Right renal cortex interstitium (tissue), 3 donors: ENCODE measurements around the gene GOLGA1. TPM values are rescaled to one million over a fixed set of nuclear protein-coding genes. Genes with fewer than 3 reads are reported as not detected.
"Not testable (repeated sequence)": the region's sequence is repeated elsewhere in the genome, so short reads cannot be mapped to it uniquely, and the experiment has no call there.

Source experiments
- DNase-seq, 3 donors: peaks; one replicate each; pipeline ENCODE4 v3.0.0-alpha.2; 2013; ENCODE audit warnings: low read depth in 3 of 3, low spot score in 2 of 3
- polyA plus RNA-seq, 3 donors: library from polyadenylated mRNA; unstranded; fragments of 120-200 nt; gene quantifications; one replicate each; pipeline ENCODE4 v1.2.1, GENCODE V29; 2013; ENCODE audit not compliant: insufficient read length in 3 of 3

The GOLGA1 gene
- polyA plus RNA-seq, 3 donors, result 15.0 to 16.8 (median 15.5) TPM

DNA sequence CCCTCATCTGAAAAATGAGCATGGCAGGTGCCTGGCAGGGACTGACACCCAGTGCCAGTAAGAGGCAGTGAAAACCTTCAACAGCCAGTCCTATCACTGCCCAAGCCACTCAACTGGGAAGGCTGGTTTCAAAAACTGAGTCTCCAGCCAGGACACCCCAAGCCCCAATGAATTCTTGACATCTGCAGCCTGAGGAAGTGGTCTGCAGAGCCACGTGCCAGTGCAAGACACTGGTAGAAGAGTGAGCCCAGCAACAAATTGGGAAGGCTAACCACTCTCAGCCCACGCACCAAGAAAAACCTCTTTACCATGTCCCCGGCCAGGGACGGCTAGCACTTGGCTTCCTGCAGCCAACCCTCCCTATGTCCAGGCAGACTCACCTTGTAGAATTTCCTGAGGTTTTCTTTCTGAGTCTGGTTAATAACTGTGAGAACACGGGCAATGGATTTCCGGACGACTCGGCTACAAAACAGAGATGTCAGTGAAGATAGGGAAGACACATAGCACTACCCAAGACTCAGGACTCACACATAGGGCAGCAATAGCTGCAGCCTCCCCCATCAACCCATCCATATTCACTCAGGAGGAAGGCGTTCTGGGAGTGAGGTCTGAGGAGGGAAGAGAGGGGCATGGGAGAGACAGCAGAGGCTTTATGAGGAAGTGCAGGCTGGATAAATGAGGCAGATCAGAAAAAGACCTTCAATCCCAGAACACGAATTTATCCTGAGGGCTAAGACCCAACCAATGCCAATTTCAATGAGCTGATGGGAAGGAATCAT is 80.9 kb downstream of the GOLGA1 start:
- DNase-seq, result no peak

DNA sequence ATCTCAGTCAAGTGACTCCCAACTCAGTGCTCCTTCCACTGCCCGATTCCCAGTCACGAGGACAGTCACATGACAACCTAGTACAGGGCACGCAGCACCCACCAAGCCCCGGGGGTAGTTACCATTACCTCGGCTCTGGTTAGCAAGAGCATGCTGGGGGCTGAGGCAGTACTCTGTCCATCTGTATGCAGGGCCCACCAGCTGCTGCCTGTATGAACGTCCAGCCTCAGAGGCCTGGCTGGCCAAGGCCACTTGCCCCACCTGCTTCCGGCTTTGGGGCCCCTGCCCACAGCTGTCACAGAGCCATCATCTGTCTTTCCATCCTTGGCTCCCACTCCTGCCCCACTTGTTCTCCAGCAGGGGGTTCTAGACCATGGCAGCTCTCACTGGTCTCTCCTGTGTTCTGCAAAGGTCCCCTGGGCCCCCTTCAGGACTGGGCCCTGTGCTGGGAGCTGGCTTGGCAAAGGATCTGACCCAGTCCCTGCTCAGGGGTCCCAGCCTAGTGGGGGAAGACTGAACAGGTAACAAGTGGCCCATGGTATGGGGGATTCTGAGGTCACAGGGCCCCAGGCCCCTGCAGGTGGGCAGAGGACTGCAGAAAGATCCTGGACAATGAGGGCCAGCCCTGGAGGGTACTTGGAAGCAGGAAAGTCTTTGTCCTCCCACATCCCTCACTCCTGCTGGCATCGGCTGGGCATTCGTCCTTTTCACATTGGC is 82.4 kb downstream of the GOLGA1 start:
- DNase-seq, result no peak

DNA sequence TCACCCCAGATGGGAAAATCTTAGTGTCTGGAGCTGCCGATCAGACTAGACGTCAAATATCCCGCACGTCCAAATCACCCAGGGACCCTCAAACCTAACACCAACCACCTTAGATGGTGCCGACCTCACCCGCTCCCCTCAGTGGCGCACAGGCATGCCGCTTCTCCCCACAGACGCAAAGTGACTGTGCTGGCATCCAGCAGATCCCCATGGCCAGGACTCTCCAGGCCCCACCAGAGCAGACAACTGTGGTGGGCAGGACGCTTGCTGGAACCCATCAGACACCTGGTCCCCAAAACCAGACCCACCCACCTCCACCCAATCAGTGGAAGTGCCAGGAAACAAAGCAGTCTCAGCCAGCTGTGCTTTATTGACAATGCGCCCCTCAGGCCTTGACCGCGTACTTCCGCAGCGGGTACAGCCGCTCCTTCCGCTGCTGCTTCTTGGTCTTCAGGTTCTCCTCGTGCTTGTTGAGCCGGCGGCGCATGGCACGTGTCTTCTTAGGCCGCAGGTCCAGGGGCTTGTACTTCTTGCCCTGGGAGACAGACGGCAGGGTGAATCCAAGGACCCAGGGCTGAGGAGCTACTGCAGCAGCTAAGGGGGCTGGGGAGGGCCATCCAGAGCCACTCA is 83.2 kb downstream of the GOLGA1 start:
- DNase-seq, result no peak

DNA sequence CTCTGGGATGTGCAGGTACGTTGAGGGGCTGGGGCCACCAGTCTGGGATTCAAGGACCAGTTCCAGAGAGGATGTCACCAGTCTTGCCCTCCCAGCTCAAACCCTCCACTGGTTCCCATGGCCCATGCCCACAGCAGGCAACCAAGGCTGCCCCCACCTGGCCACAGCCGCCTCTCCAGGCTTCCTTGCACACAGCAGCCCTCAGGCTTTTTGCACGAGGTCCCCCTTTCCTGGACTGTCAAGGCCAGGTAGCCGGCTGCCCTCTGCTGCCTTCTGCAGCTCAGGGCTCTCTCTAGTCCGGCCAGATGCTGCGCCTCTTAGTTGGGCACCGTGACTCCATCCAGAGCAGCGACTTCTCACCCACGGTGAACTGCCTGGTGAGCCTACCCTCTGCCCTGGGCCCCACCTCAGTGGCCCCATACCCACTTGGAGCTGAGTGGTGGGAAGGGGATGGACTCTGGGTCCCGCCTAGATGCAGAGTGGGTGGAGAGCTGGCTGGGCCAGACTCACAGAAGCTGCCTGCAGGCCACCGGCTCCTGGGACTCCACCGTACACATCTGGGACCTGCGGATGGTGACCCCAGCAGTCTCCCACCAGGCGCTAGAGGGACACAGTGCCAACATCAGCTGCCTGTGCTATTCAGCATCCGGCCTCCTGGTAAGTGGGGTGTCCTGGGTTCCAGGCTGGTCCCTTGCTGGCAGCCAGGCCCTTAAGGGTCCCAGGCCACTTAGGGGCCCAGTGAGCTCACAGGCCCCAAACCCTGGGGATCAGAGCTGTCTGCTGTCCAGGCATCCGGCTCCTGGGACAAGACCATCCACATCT is 84.7 kb downstream of the GOLGA1 start:
- no peak for DNase-seq

DNA sequence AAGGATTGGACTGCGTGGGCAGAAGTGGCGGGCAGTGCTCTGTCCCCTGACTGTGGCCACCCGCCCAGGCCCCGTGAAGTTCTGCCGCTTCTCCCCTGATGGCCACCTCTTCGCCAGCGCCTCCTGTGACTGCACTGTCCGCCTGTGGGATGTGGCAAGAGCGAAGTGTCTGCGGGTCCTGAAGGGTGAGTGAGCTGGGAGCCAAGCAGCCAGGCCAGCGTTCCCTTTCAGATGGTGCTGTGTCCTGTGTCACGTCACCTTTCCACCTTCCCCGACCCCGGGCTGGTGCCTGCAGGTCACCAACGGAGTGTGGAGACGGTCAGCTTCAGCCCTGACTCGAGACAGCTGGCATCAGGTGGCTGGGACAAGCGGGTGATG is 85.3 kb downstream of the GOLGA1 start:
- DNase-seq, result no peak

DNA sequence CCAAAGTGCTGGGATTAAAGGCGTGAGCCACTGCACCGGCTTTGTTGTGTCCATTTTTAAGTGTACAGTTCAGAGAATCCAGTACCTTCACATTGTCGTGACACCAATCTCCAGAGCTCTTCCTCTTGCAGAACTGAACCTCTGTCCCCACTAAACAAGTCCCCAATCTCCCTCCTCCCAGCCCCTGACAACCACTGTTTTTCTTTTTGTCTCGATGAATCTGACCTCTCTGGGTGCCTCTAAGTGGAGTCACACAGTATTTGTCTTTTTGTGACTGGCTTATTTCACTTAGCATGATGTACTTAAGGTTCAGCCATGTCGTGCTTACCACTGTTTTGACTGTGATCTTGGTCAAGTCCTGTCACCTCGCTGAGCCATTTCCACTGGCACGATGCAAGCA is 86.1 kb downstream of the GOLGA1 start:
- no peak for DNase-seq

DNA sequence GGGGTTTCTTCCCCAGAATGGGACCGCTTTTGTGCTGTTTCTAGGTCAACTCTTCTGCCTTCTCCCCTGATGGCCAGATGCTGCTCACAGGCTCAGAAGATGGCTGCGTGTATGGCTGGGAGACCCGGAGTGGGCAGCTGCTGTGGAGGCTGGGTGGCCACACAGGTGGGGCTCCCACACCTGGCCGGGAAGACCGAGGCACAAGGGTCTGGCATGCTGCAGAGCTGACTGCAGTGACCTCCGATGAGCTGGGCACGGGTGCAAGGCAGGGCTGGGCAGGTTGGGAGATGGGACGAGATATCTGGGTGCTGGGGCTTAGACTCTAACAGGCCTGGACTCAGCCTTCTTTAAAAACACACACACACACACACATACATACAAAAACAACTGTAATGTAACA is 86.7 kb downstream of the GOLGA1 start:
- DNase-seq, result no peak

DNA sequence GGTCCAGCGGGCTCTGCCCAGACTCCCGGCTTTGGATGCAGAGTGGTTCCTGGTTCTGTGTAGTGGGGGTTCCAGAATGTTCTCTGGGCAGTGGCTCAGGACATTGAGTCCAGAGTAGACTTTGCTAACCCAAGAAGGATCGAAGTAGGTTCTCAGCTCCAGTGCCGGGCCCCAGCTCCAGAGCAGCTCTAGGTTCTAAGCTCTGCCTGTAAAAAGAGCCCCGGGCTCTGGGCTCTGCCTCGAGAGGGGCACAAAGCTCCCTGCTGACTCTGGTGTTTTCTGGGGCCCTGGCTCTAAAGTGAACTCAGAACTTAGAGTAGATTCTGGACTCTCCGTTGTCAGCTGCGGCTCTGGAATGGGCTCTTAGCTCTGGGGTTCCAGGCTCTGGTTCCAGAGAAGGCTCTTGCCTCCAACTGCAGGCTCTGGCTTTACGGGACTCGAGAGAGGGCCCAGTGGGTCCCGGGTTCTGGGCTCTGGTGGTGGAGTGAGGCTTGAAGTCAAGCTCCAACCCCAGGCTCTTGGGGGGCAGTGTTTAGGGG is 87.2 kb downstream of the GOLGA1 start:
- DNase-seq, result no peak

DNA sequence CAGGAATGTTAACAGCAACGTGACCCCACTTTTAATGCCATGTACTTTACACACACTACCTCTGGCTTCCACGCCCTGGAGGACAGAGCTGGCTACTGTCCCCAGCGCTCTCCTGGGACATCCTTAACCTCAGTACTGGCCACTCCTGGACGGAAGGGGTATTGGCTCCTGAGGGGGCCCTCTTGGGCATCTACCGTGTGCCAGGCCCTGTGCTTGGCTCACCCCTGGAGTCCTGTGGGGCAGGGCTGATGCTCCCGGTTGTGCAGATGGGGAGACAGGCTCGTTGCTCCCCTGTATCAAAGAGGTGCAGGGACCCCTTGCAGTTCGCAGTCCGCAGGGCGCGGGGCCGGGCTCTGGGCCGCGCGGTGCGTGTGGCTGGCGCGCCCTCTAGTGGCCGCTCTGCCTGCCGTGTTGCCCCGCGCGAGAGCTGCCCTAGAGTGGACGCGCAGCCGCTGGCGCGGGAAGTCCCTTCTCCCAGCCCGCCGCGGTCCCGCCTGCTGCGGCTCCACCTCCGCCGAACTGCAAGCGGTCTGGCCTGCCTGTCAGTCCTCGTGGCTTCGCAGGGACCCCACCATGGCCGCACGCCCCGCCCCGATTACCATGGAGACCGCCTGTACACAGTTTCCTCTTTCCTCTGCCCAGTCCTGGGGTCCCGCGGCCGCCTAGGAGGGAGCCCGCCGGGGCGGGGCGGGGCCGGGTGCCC is 87.9 kb downstream of the GOLGA1 start, which contains the start of gene WDR38:
Gene WDR38, plus strand, starts transcription at position 632 of the 703 bp plus-strand sequence. CDS start 72 bp downstream, outside the sequence.
- peak in 1 of 3 donors; percentile 45 for DNase-seq

DNA sequence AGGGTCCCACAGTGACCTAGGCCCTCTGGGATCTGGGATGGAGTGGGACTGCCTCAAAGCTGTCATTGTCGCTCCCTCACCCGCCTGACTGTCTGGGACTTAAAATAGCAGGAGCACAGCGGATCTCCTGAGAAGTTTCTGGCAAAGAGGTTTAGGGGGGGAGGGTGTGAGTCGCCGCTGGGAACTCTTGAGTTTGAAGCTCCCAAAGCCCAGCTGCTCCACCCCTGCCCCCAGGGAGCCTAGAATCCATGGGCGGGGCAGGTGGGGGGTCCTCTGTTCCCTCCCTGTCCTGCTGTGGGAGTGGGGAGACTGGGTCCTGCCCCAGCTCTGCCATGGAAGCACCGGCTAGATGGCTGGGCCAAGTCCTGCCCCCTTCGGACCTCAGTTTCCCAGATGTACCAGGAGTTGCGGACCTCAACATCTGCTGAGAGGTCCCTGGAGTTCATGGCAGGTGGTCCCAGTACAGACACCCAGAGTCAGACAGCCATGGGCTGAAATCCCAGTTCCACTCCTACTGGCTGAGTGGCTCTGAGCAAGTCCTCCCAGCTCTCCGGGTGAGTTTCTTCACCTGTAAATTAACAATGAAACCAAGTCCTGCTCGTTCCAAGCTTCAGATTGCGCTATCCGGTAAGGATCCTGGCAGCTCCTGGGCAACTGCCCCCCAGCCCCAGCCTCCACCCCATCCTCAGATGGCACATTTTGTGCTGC is 88.6 kb downstream of the GOLGA1 start:
- DNase-seq, result no peak

DNA sequence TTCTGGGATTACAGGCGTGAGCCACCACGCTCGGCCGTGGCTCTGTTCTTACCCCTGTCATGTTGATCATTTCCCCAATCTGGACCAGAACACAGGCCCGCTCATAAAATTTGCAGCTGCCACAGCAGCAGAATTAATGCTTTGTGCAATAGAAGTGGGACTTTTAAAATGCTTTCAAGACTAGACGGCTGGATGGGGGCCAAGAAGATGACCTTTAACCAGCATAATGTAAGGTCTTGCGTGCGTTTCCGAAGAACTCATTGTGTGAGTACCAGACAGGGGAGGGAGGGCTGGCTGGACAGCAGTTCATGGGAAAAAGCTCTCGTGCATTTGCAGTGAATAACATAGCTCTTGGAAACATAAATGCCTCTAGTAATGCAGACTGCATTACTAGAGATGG is 91.1 kb downstream of the GOLGA1 start:
- no peak for DNase-seq

DNA sequence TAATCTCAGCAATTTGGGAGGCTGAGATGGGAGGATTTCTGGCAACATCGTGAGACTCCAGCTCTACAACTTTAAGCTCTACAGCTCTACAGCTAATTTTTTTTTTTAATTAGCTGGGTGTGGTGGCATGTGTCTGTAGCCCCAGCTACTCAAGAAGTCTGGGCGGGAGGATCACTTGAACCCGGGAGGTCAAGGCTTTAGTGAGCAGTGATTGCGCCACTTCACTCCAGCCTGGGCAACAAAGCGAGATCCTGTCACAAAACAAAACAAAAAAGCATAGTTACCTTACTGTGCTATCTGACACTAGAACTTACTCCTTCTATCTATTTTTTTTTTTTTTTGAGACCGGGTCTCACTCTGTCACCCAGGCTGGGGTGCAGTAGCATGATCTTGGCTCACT is 93.9 kb downstream of the GOLGA1 start:
- no peak for DNase-seq

DNA sequence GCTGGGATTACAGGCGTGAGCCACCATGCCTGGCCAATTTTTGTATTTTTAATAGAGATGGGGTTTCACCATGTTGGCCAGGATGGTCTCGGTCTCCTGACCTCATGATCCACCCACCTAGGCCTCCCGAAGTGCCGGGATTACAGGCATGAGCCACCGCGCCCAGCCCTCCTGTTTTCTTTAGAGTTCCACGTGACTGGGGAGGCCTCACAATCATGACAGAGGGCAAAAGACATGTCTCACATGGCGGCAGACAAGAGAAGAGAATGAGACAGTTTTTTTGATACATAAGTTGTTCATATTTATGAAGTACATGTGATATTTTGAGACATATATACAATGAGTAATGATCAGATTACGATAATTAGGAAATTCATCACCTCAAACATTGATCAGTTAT is 94.4 kb downstream of the GOLGA1 start:
- not testable (repeated sequence) for DNase-seq

DNA sequence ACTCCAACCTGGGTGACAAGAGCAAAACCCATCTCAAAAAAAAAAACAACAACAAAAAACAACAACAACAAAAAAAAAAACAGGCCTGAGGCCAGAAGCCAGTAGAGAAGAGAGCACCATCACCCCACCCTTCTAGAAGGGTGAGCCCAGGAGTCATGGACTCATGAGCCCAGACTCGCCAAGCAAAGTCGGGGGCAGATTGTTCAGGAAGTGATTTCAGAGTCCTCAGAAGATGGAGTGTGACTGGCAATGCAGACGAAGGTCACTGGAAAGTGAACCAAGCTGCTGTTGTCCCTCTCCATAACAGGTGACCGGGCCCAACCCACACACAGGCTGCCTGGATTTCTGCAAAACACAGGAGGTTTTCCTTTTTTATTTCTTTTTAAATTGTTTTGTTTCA is 96.6 kb downstream of the GOLGA1 start:
- DNase-seq, result no peak

DNA sequence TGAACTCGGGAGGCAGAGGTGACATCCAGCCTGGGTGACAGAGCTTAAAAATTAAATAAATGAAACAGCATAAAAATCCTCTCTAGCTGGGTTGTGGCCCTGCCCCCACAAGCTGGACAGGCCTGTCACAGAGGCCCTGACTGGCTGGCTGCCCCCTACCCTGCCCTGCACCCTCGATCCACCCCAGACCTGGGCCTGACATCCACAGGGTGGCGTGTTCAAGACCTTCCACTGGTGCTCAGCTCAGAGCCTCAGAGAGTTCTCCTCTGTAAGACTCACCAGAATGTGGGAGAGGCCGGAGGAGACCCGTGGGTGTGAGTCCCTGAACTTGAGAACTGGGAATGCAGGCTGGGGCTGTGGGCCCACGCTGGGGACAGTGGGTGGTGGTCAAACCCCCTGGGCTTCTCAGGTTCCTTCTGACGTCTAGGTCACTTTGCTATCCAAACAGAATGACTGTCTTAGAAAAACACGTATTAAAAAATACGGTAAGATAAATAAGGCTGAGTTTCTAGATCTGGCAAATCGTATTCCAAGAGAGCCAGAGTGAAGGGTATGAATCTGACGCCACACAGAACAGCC is 97.3 kb downstream of the GOLGA1 start:
- DNase-seq, result no peak

DNA sequence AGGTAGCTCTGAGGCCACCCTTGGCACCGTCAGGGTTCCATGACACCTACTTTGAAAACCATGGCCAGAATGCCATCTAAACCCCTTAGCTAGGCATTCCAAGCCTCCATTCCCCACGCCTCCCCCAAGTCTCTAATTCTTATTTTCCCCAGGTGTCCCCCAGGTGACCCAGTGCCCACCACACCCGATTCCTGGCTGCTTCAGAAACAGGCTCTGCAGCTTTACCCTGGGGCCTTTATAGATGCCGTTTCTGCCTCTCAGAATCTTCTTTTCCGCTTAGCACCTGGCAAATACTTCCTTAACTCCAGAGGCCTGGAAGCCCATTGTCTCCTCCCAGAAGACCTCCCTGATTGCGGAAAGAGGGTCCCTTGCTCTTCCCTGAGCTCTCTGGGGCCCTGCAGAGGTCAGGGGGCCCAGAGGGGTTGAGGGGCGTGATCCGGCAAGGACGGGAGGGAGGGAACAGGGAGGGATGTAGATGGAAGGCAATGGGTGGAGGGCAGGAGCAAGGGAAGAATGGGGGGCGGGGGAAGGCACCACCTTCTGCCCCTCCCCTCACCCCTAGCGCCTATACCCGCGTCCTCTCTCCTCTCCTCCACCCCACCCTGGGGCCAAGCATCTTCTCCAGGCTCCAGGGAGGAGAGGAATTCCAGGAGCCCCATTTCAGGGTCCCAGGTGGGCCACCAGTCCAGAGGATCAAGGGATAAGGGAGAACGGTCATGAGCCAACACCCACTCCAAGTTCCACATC is 99.6 kb downstream of the GOLGA1 start:
- no peak for DNase-seq

DNA sequence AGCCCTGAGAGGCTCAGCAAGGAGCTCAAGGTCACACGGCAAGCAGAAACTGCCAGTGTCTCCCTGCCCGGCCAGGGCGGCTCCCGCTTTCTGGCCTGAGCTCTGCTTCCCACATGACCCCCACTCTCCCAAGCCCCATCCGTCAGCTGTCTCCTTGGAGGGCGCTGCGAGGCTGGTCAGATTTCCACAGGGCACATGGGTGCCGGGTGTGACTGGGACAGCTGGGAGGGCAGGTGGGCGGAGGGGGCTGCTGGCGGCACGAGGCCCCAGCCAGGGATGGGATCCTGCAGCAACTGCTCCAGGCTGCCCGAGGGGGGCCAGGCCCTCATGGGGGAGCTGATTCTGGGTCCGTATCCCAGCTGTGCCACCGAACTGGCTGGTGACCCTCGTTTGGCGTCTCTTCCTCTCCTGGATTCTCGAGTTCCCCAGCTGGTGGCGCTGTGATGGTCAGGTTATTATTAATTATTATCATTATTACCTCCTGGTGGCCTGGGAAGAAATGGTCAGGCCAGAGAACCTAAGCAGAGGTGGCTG is 100.5 kb downstream of the GOLGA1 start:
- no peak for DNase-seq
